Measurements from ENCODE around the gene CUBN. TPM values are rescaled to one million over a fixed set of nuclear protein-coding genes. Genes with fewer than 3 reads are reported as not detected.

The CUBN gene
- total RNA-seq, 2 donors from 2014 or later, result 0.65 to 0.76 TPM

DNA sequence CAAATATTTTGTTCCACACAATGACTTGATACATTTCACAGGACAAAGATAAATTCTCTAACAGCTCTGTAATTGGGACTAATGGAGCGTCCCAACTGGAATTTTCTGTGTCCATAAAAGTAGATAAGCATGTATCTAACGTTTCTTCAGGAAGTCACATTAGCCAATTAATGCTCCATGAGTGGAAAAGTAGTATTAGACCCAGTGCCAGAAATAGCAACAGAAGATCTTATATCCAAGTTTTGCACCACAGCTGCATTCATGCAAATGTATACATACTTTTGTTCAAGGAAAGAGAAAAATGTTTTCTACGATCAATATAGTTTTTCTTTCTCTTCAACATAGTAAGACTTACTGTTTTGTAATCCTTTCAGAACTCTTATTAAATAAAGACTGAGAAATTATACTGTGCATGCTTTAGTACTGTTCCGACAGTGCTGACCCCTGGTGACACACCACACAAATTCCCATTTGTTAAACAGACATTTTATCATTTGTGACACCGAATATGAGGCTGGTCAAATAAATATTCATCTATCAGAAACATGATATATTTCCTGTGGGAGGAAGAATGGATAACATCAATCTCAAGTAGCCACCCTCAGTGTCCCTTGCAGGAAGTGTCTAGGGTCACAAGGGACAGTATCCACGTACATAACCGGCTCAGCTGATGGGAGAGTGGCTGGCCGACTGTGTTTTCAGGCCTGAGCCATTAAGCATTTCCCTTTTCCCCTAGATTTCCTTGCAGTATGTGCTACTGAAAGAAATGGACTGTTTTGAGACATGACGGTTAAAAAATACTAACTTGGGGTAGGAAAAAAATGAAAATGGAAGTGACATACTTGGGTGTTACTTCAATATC lies 210.3 kb downstream of the CUBN start:
- Mint-ChIP-seq H3K36me3 (ENCODE audit: insufficient read depth in 2 of 2) (no peaks in the 10 kb centered on the region), H3K27me3 (ENCODE audit: low read depth) (no peaks in the 10 kb centered on the region), H3K4me1 (ENCODE audit: low read depth) (no peaks in the 10 kb centered on the region), H3K4me3 (no peak overlapping the region), H3K27ac (no peak overlapping the region), H3K9me3 (no peaks in the 10 kb centered on the region)
- DNase-seq (no peak), ATAC-seq (replicated peaks in 1 of 2) (no peak)

GRCh38 chr10:16916496-16916895 lies 213.1 kb downstream of the CUBN start:
- H3K4me1 Mint-ChIP-seq (ENCODE audit: low read depth), result no peaks in the 10 kb centered on the region
- H3K4me3 Mint-ChIP-seq, result no peak overlapping the region
- H3K27ac Mint-ChIP-seq, result no peak overlapping the region
- no peaks in the 10 kb centered on the region for H3K27me3 Mint-ChIP-seq (ENCODE audit: low read depth)
- no peaks in the 10 kb centered on the region for H3K36me3 Mint-ChIP-seq (ENCODE audit: insufficient read depth in 2 of 2)
- H3K9me3 Mint-ChIP-seq, result no peaks in the 10 kb centered on the region
- DNase-seq (no peak), ATAC-seq (replicated peaks in 1 of 2) (no peak)

DNA sequence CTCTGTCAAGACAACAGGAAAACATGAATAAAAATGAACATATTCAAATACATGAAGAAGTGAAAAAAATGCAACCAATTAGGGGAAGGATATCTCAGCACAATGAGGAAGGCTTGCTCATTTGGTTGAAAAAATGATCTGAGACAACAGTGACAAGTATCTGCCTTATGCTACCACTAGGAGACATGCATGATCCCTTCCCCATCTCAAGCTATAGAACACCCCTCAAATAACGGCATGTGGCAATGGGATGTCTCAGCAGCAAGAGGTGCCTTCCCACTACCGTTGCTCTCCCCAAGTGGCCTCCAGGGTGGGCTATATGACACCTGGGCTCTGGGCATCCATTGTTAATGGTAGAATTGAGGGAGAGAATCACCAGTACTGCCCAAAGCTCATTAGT lies 214.3 kb downstream of the CUBN start:
- peaks cover 2% of the 10 kb centered on the region for H3K27me3 Mint-ChIP-seq (ENCODE audit: low read depth)
- no peaks in the 10 kb centered on the region for H3K9me3 Mint-ChIP-seq
- no peak overlapping the region for H3K4me3 Mint-ChIP-seq
- DNase-seq (no peak), ATAC-seq (replicated peaks in 1 of 2) (no peak)
- no peaks in the 10 kb centered on the region for H3K36me3 Mint-ChIP-seq (ENCODE audit: insufficient read depth in 2 of 2)
- peaks cover 1% of the 10 kb centered on the region for H3K4me1 Mint-ChIP-seq (ENCODE audit: low read depth)
- H3K27ac Mint-ChIP-seq, result no peak overlapping the region

DNA sequence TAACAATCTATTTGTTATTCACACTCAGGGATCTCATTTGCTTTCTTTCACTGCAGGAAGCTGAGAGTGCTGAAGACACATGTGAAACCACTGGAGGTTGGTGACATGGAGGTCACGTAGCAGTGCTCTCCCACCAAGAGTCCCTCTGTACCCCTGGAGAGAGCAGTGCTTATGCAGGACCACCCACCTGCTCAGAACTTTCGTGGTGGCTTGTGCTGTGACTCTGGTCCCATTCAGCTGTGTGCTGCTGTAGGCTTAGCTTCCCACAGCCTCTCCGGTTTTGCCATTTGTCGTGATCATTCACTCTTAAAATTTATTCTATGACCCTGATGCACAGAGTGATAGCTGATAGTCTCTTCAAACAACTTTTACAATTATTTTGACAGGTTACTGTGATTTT lies 216.3 kb downstream of the CUBN start:
- no peak for ATAC-seq (replicated peaks in 1 of 2)
- no peak for DNase-seq
- no peak overlapping the region for H3K4me3 Mint-ChIP-seq
- H3K9me3 Mint-ChIP-seq, result no peaks in the 10 kb centered on the region
- no peaks in the 10 kb centered on the region for H3K36me3 Mint-ChIP-seq (ENCODE audit: insufficient read depth in 2 of 2)
- H3K27ac Mint-ChIP-seq, result no peak overlapping the region
- peaks cover 4% of the 10 kb centered on the region for H3K4me1 Mint-ChIP-seq (ENCODE audit: low read depth)
- H3K27me3 Mint-ChIP-seq (ENCODE audit: low read depth), result peaks cover 4% of the 10 kb centered on the region

GRCh38 chr10:16910793-16911164 lies 218.8 kb downstream of the CUBN start:
- ATAC-seq (replicated peaks in 1 of 2) (no peak), DNase-seq (no peak)
- no peaks in the 10 kb centered on the region for H3K36me3 Mint-ChIP-seq (ENCODE audit: insufficient read depth in 2 of 2)
- H3K4me3 Mint-ChIP-seq, result no peak overlapping the region
- no peaks in the 10 kb centered on the region for H3K9me3 Mint-ChIP-seq
- no peak overlapping the region for H3K27ac Mint-ChIP-seq
- H3K4me1 Mint-ChIP-seq (ENCODE audit: low read depth), result peaks cover 8% of the 10 kb centered on the region
- H3K27me3 Mint-ChIP-seq (ENCODE audit: low read depth), result peaks cover 4% of the 10 kb centered on the region

DNA sequence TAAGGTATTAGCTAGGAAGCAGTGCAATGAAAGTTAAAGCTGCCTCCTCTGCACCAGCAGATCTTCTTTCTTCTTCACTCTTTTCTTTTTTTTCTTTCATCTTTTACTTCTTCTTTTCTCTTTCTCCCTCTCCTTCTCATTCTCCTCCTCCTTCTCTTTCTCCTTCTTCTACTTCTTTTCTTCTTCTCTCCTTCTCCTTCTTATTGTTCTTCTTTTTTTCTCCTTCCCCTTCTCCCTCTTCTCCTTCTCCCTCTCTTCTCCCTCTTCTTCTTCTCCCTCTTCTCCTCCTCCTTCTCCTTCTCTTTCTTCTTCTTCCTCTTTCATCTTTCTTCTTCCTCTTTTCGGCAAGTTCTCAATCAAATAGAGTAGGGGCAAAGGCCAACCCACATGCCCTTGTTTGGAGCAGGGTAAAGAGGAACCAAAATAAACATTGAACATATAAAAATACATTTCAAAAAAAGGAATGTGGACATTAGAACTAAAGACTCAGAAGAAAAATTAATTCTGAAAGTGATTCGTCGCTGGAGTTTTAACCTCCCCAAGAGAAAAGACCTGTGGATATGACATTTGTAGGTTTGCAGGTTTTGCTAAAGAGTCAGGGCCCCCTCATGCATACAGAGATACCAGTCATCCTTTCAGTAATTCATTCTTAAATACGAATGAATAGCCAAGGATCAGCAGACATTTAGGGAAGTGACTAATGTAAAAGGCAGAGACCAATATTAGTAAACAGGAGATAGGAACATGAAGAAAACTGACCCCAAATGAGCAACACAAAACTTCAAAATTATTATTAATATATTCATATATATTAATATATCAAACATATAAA lies 219.4 kb downstream of the CUBN start:
- no peaks in the 10 kb centered on the region for H3K9me3 Mint-ChIP-seq
- H3K4me1 Mint-ChIP-seq (ENCODE audit: low read depth), result peaks cover 8% of the 10 kb centered on the region
- no peaks in the 10 kb centered on the region for H3K36me3 Mint-ChIP-seq (ENCODE audit: insufficient read depth in 2 of 2)
- DNase-seq, result no peak
- H3K4me3 Mint-ChIP-seq, result no peak overlapping the region
- H3K27me3 Mint-ChIP-seq (ENCODE audit: low read depth), result peaks cover 4% of the 10 kb centered on the region
- H3K27ac Mint-ChIP-seq, result no peak overlapping the region
- no peak for ATAC-seq (replicated peaks in 1 of 2)

DNA sequence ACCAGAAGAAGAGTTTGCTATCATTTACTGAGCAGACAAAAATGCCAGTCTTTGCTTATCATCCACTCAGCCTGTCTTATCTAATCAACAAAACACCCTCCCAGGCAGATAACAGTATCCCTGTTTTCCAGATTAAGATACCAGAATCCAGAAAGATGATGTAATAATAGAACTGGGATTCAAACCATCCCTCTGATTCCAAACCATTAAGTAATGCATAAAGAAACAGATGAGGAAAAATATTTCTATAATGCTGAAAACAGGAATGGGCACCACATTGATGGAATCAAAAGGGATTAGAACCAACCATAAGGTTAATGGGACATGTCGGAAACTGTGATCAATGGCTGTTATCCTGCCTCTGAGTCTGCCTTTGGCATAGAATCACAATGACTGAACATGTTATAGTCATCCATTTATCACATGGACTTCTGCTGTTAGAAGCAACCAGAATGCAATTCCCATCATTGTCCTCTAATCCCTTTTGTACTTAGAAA lies 220.3 kb downstream of the CUBN start:
- ATAC-seq (replicated peaks in 1 of 2), result no peak
- Mint-ChIP-seq H3K9me3 (no peaks in the 10 kb centered on the region), H3K27me3 (ENCODE audit: low read depth) (peaks cover 4% of the 10 kb centered on the region), H3K4me3 (no peak overlapping the region), H3K36me3 (ENCODE audit: insufficient read depth in 2 of 2) (no peaks in the 10 kb centered on the region), H3K4me1 (ENCODE audit: low read depth) (peaks cover 8% of the 10 kb centered on the region), H3K27ac (no peak overlapping the region)
- DNase-seq, result no peak

DNA sequence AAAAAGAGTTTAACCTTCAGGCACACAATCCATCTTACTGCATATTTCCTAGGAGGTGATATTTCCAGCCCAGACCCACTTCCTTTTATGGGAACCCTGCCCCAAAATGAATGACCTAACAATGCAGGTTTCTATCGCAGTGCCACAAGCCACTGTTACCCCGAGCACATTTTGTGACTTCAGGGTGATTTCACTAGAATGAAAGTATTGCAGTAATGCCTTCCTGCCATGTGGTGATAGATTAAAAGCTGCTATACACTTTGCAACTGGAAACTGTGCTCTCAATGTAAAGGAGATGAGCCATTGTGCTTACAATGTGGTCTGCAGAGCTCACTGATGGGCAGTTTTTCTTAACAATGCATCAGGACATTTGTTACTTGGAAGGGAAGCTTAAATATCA lies 221.9 kb downstream of the CUBN start:
- Mint-ChIP-seq H3K27ac (no peak overlapping the region), H3K4me1 (ENCODE audit: low read depth) (peaks cover 12% of the 10 kb centered on the region), H3K9me3 (no peaks in the 10 kb centered on the region), H3K36me3 (ENCODE audit: insufficient read depth in 2 of 2) (no peaks in the 10 kb centered on the region), H3K27me3 (ENCODE audit: low read depth) (peaks cover 4% of the 10 kb centered on the region), H3K4me3 (no peak overlapping the region)
- no peak for ATAC-seq (replicated peaks in 1 of 2)
- DNase-seq, result no peak

DNA sequence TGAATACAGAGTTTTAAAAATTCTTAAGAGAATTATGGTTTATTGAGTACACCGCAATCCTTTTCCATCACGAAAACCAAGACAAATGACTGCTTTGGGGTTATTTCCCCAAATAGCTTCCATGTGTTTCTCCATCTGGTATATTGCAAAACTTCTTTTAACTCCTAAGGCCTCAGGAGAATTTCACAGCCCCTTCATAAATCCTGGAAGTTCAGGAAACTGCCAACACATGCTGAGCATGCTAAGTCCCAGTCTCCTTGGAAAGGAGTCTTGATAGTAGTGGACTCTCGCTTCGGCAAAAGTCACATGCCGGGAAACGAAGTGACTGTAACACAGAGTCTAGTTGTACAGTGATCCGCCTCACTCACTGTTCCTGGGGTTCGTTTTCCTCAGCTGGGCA lies 224.3 kb downstream of the CUBN start:
- no peak overlapping the region for H3K27ac Mint-ChIP-seq
- no peaks in the 10 kb centered on the region for H3K36me3 Mint-ChIP-seq (ENCODE audit: insufficient read depth in 2 of 2)
- H3K4me1 Mint-ChIP-seq (ENCODE audit: low read depth), result peaks cover 15% of the 10 kb centered on the region
- H3K4me3 Mint-ChIP-seq, result no peak overlapping the region
- ATAC-seq (replicated peaks in 1 of 2) (no peak), DNase-seq (no peak)
- H3K9me3 Mint-ChIP-seq, result no peaks in the 10 kb centered on the region
- peaks cover 3% of the 10 kb centered on the region for H3K27me3 Mint-ChIP-seq (ENCODE audit: low read depth)

DNA sequence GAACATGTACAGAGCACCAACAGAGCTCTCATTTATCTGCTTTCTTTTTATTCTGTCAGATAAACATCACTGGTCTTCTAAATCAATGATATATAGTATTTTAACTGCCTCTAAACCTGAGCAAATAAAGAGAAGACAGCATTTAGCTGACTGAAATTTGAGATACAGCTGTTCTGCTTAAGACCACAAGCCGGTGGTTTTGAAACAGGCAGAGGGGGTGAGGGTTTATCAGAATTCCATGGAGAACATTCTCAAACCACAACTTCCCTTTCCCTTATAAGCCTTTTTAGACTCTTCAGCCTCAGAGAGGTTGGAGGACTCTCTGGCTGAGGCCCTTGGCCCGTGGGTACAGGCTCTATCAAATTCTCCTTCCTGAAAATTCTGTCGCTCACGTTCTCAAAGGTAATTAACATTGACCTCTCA lies 225.0 kb downstream of the CUBN start:
- Mint-ChIP-seq H3K4me3 (no peak overlapping the region), H3K27me3 (ENCODE audit: low read depth) (no peaks in the 10 kb centered on the region), H3K4me1 (ENCODE audit: low read depth) (peaks cover 13% of the 10 kb centered on the region), H3K36me3 (ENCODE audit: insufficient read depth in 2 of 2) (no peaks in the 10 kb centered on the region), H3K9me3 (no peaks in the 10 kb centered on the region), H3K27ac (no peak overlapping the region)
- DNase-seq (no peak), ATAC-seq (replicated peaks in 1 of 2) (no peak)

- H3K27ac Mint-ChIP-seq, result no peak overlapping the region
- peaks cover 13% of the 10 kb centered on the region for H3K4me1 Mint-ChIP-seq (ENCODE audit: low read depth)
- H3K36me3 Mint-ChIP-seq (ENCODE audit: insufficient read depth in 2 of 2), result no peaks in the 10 kb centered on the region
- DNase-seq, result no peak
- H3K4me3 Mint-ChIP-seq, result no peak overlapping the region
- ATAC-seq (replicated peaks in 1 of 2), result peak in 1 of 2 donors; percentile 15
- H3K9me3 Mint-ChIP-seq, result no peaks in the 10 kb centered on the region
- H3K27me3 Mint-ChIP-seq (ENCODE audit: low read depth), result no peaks in the 10 kb centered on the region
Measured at GRCh38 chr10:16904049-16904448, 225.6 kb downstream of the CUBN start.

- Mint-ChIP-seq H3K9me3 (no peaks in the 10 kb centered on the region), H3K27me3 (ENCODE audit: low read depth) (no peaks in the 10 kb centered on the region), H3K27ac (no peak overlapping the region), H3K36me3 (ENCODE audit: insufficient read depth in 2 of 2) (no peaks in the 10 kb centered on the region), H3K4me3 (no peak overlapping the region), H3K4me1 (ENCODE audit: low read depth) (peaks cover 10% of the 10 kb centered on the region)
- peak; percentile 78 to 92 for ATAC-seq (replicated peaks in 1 of 2)
- peak; percentile 25 to 31 for DNase-seq
Measured at GRCh38 chr10:16902606-16903005, 227.0 kb downstream of the CUBN start.

GRCh38 chr10:16901106-16901505 lies 228.5 kb downstream of the CUBN start:
- ATAC-seq (replicated peaks in 1 of 2) (no peak), DNase-seq (no peak)
- H3K36me3 Mint-ChIP-seq (ENCODE audit: insufficient read depth in 2 of 2), result no peaks in the 10 kb centered on the region
- no peak overlapping the region for H3K27ac Mint-ChIP-seq
- H3K27me3 Mint-ChIP-seq (ENCODE audit: low read depth), result no peaks in the 10 kb centered on the region
- H3K4me1 Mint-ChIP-seq (ENCODE audit: low read depth), result peaks cover 9% of the 10 kb centered on the region
- no peak overlapping the region for H3K4me3 Mint-ChIP-seq
- H3K9me3 Mint-ChIP-seq, result peaks cover 0 to 2% of the 10 kb centered on the region in 2 donors

Data from activated T-cell treated with anti-CD3 and anti-CD28 coated beads, Interleukin-2, amount 50 U/mL, for 72 hours (primary cell).